ENCODE measurements around the gene LMBR1L. TPM values are rescaled to one million over a fixed set of nuclear protein-coding genes. Genes with fewer than 3 reads are reported as not detected.
A peak's percentile ranks its signal among the peaks of the same experiment; 100 is the strongest.

Gene LMBR1L
- total and polyA plus RNA-seq, 2 of the 8 experiments (the other 6 are each of a cell fraction or from before 2014, with no cell fraction given): 36.6 to 49.6 TPM

GRCh38 chr12:49126852-49127763 is 16.5 kb upstream of the LMBR1L start:
- Histone ChIP-seq H2BK5ac (ENCODE audit: low read depth, low read length) (no peak overlapping the region), H3K4me3 (ENCODE audit: extremely low read depth in 1 of 4, insufficient read depth in 2 of 4, low read depth in 3 of 4, low read length in 4 of 4) (no peak overlapping the region), H3K4me1 (replicated peaks in 1 of 4; ENCODE audit: control insufficient read depth in 3 of 4, insufficient read depth in 4 of 4, low read length in 3 of 4) (peaks cover 0 to 4% (median 2%) of the 10 kb centered on the region in 4 experiments; a peak in 4 of 7 replicates), H3K36me3 (ENCODE audit: control insufficient read depth in 2 of 4, insufficient read depth in 4 of 4, low read length in 3 of 4) (peaks cover 17 to 32% (median 21%) of the 10 kb centered on the region in 4 experiments), H4K5ac (ENCODE audit: insufficient read length, low read depth, low read length) (no peak overlapping the region), H2BK20ac (ENCODE audit: low read length) (no peak overlapping the region), H3K27me3 (replicated peaks in 1 of 4; ENCODE audit: control insufficient read depth in 3 of 4, extremely low read depth in 1 of 4, insufficient read depth in 3 of 4, low read length in 3 of 4) (no peaks in the 10 kb centered on the region), H3K23ac (ENCODE audit: insufficient read length) (no peak overlapping the region), H2AK5ac (ENCODE audit: low read depth, low read length) (no peak overlapping the region), H3K4ac (replicated peaks; ENCODE audit: insufficient read length, low read depth, low read length) (no peak overlapping the region), H4K8ac (ENCODE audit: extremely low read depth, insufficient read depth, low read length) (no peak overlapping the region), H4K20me1 (replicated peaks in 1 of 2; ENCODE audit: control insufficient read depth in 1 of 2, insufficient read depth in 2 of 2, low read length in 2 of 2) (peaks cover 5 to 16% of the 10 kb centered on the region in 2 experiments), H3K27ac (ENCODE audit: low read depth, low read length) (no peak overlapping the region), H3K56ac (replicated peaks; ENCODE audit: insufficient read length, low read depth, low read length) (no peak overlapping the region), H3K79me2 (ENCODE audit: control insufficient read depth in 1 of 2, insufficient read depth in 2 of 2, low read length in 2 of 2) (peaks cover 0 to 21% of the 10 kb centered on the region in 2 experiments; a peak in 2 of 4 replicates), H3K14ac (ENCODE audit: insufficient read length) (no peak overlapping the region), H2BK12ac (ENCODE audit: low read depth, low read length) (no peak overlapping the region), H2BK120ac (replicated peaks; ENCODE audit: low read depth, low read length) (no peak overlapping the region), H2BK15ac (ENCODE audit: low read length) (no peak overlapping the region), H3K9ac (replicated peaks in 1 of 4; ENCODE audit: extremely low read depth in 1 of 4, low read depth in 3 of 4, low read length in 3 of 4) (no peak overlapping the region), H3K9me3 (ENCODE audit: insufficient read depth in 2 of 2, low read depth in 1 of 2, low read length in 1 of 2) (peaks cover 0 to 3% of the 10 kb centered on the region in 2 experiments; a peak in 1 of 4 replicates), H2AFZ (ENCODE audit: low read length) (no peak overlapping the region), H3K23me2 (ENCODE audit: low read depth, low read length) (peaks cover 8% of the 10 kb centered on the region), H3K4me2 (ENCODE audit: insufficient read depth in 1 of 2, low read depth in 2 of 2, low read length in 2 of 2) (no peak overlapping the region), H3K18ac (ENCODE audit: extremely low read depth, low read length) (no peak overlapping the region), H3K79me1 (ENCODE audit: low read depth, low read length) (no peaks in the 10 kb centered on the region), H4K91ac (replicated peaks; ENCODE audit: insufficient read length, low read length) (no peak overlapping the region)
- DNase-seq (ENCODE audit: low read depth in 1 of 2, low spot score in 2 of 2) (no peak), FAIRE-seq (no peak)
- CTCF ChIA-PET (ENCODE audit: partially characterized antibody): interaction anchor here (0.7 to 2.2 kb wide), 5 partner anchors 22 to 274 kb away, joined by 3 to 9 read pairs (median 3); no protein-coding TSS in a partner anchor
- WGBS, 2 experiments (ENCODE audit: extremely low coverage in 1 of 2, insufficient coverage in 1 of 2, insufficient read length in 1 of 2, insufficient replicate concordance in 2 of 2, low coverage in 1 of 2, low lambda C conversion rate in 2 of 2, missing lambda C conversion rate in 1 of 2): 93% methylated on average over 4 of the region's 4 CpGs; no CpG with 5 or more reads in 1 of the 2 experiments
- POLR2A ChIA-PET (ENCODE audit: partially characterized antibody): interaction anchor here (0.7 to 8.6 kb wide), 24 partner anchors 10 to 317 kb away, joined by 3 to 132 read pairs (median 3); partner anchors contain the start of genes DHH, RHEBL1, TUBA1A and TUBA1C
- TF ChIP-seq POLR2AphosphoS5 (IDR thresholded peaks at IDR 0.05; ENCODE audit: low read depth, low read length) (peak; percentile 78; the same call in 1 of the 2 replicates), BCL11A (IDR thresholded peaks at IDR 0.05; ENCODE audit: low read depth in 2 of 2, low read length in 2 of 2) (no peak), CHD1 (IDR thresholded peaks at IDR 0.05; ENCODE audit: low read depth, low read length) (no peak), RBBP5 (IDR thresholded peaks at IDR 0.05; ENCODE audit: borderline replicate concordance, low read depth, low read length) (no peak), TBP (IDR thresholded peaks at IDR 0.05; ENCODE audit: low read depth, low read length) (no peak), POLR2A (IDR thresholded peaks at IDR 0.05; ENCODE audit: control extremely low read depth in 1 of 2, low read depth in 2 of 2, low read length in 2 of 2) (peak in 1 of 2 experiments; percentile 58; a peak in 1 of 3 replicates)

Data from H1 (cell line).